GM12865 (cell line): ENCODE results near the gene ZMIZ1.

ENCODE experiments used
- DNase-seq: peaks from one replicate; pipeline ENCODE4 v3.0.0; 2010; ENCODE audit warnings: low read depth
- H3K4me3 ChIP-seq: 2 replicates; pipeline ENCODE4 v1.5.1; 2011; ENCODE audit warnings: mild to moderate bottlenecking, low read depth, low read length, control low read depth
- TF ChIP-seq, protein P1 (sequence below): IDR thresholded peaks from 2 replicates; pipeline ENCODE4 v1.5.1; 2011; ENCODE audit warnings: low read length, control low read depth, low read depth, inconsistent platforms; ENCODE audit not compliant: insufficient read depth; ENCODE audit errors: missing control alignments

ZMIZ1 gene

DNA sequence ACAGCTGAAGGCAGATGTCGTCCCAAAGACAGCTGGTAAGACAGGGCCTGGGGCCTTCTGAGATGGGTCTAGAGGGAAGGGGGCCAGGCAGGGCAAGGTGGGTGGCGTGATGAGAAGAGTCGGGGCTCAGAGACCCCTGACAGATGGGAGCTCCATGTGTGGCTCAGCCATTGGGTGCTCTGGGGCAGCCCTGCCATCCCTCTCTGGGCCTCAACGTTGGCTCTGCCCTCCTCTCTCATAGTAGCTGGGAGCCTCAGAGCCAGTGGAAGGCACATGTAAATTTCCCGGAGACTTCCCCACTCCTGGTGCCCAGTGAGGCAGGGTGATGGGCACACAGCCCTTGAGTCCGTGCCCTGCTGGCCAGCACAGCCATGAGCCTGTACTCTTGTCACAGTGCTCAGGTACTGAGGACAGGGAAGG lies 280.3 kb downstream of the ZMIZ1 start:
- DNase-seq = no peak
- TF ChIP-seq, protein P1, sequence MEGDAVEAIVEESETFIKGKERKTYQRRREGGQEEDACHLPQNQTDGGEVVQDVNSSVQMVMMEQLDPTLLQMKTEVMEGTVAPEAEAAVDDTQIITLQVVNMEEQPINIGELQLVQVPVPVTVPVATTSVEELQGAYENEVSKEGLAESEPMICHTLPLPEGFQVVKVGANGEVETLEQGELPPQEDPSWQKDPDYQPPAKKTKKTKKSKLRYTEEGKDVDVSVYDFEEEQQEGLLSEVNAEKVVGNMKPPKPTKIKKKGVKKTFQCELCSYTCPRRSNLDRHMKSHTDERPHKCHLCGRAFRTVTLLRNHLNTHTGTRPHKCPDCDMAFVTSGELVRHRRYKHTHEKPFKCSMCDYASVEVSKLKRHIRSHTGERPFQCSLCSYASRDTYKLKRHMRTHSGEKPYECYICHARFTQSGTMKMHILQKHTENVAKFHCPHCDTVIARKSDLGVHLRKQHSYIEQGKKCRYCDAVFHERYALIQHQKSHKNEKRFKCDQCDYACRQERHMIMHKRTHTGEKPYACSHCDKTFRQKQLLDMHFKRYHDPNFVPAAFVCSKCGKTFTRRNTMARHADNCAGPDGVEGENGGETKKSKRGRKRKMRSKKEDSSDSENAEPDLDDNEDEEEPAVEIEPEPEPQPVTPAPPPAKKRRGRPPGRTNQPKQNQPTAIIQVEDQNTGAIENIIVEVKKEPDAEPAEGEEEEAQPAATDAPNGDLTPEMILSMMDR = no peak
- H3K4me3 ChIP-seq = peak overlapping the region; percentile 95

- H3K4me3 ChIP-seq = no peak overlapping the region
- DNase-seq = no peak
- TF ChIP-seq, protein P1 = no peak
Observed at GRCh38 chr10:79349766-79350406, 281.1 kb downstream of the ZMIZ1 start.

GRCh38 chr10:79350407-79351154 lies 281.8 kb downstream of the ZMIZ1 start:
- no peak for DNase-seq
- TF ChIP-seq, protein P1 = no peak
- no peak overlapping the region for H3K4me3 ChIP-seq

- TF ChIP-seq, protein P1 = no peak
- H3K4me3 ChIP-seq = no peak overlapping the region
- no peak for DNase-seq
Observed at GRCh38 chr10:79351332-79351731, 282.6 kb downstream of the ZMIZ1 start.

DNA sequence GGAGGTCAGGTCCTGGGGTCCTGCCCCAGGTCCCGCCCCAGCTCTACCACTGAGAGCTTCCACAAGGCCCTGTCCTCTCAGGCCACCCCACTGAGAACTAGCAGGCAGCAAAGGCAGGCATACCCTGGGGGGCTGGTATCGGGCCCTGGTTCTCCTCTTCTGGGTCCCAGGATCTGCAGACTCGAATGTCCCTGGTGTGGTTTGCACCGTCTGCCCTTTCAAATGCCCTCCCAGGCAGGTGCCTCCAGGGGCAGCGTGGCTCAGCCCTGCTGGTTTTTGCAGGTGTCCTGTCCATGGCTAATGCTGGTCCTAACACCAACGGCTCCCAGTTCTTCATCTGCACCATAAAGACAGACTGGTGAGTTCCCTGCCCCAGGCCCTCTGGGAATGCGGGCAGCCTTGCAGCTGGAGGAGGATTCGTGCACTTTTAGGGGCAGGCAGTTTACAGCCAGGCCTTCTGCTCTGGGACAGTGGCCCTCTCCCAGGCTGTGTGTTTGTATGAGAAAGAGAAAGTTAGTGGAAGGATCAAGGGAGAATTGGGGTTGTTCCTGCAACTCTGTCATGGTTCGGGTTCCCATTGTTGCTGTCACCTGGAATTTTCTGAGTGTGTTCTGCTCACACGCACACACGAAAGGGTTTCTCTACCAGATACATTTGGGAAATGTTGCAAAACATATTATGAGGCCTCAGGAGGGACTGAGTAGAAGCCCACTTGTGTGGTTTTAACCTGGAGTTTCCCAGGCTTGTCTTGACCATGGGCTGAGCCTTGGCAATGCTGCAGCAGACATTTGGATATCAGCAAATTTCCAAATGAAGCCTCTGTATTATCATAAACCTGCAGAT lies 283.5 kb downstream of the ZMIZ1 start:
- no peak overlapping the region for H3K4me3 ChIP-seq
- DNase-seq = no peak
- TF ChIP-seq, protein P1 = no peak

- TF ChIP-seq, protein P1 = no peak
- H3K4me3 ChIP-seq = no peak overlapping the region
- no peak for DNase-seq
Observed at GRCh38 chr10:79353000-79353406, 284.2 kb downstream of the ZMIZ1 start.
